CD4-positive, alpha-beta memory T cell (primary cell): Measurements from ENCODE around the gene RXRG. TPM values are rescaled to one million over a fixed set of nuclear protein-coding genes. Genes with fewer than 3 reads are reported as not detected.

Experiments
- CTCF ChIA-PET: fragments of 350-600 bp; sonication (Branson Sonifier 250); formaldehyde crosslinking; loops from one replicate; lab custom pipeline; 2021; ENCODE audit warnings: inconsistent platforms; ENCODE audit not compliant: partially characterized antibody; lab: Charles Lee
- POLR2A ChIA-PET: fragments of 350-600 bp; sonication (Branson Sonifier 250); formaldehyde crosslinking; loops from one replicate; lab custom pipeline; 2021; ENCODE audit not compliant: partially characterized antibody; lab: Charles Lee
- DNase-seq, 5 donors: peaks; one replicate each; pipeline versions ENCODE4 v3.0.0 to v3.0.0-alpha.2; 2020 to 2022; ENCODE audit warnings: mixed read lengths in 1 of 5
- H3K27ac ChIP-seq: one replicate; pipeline ENCODE4 v1.7.0; 2013; ENCODE audit warnings: low read depth, low read length
- H3K27me3 ChIP-seq: 2 replicates; pipeline ENCODE4 v1.7.0; 2013; ENCODE audit warnings: mild to moderate bottlenecking, low read length, moderate library complexity; ENCODE audit not compliant: insufficient read depth
- H3K36me3 ChIP-seq: 2 replicates; pipeline ENCODE4 v1.7.0; 2013; ENCODE audit warnings: mild to moderate bottlenecking, low read length, moderate library complexity; ENCODE audit not compliant: insufficient read depth
- H3K4me1 ChIP-seq: 2 replicates; pipeline ENCODE4 v1.7.0; 2013; ENCODE audit warnings: mild to moderate bottlenecking, low read length, moderate library complexity; ENCODE audit not compliant: insufficient read depth
- H3K4me3 ChIP-seq, 2 donors: one replicate each; pipeline ENCODE4 v1.7.0; 2013; ENCODE audit warnings: low read length in 2 of 2, mild to moderate bottlenecking in 1 of 2
- H3K9me3 ChIP-seq, 2 donors: one replicate each; pipeline ENCODE4 v1.7.0; 2013; ENCODE audit warnings: low read length in 2 of 2, control low read depth in 1 of 2; ENCODE audit not compliant: control insufficient read depth in 1 of 2
- H3K27ac Mint-ChIP-seq, 7 donors: one replicate each; pipeline ENCODE4 v1.8.0; 2020 to 2021; ENCODE audit warnings: mixed read lengths in 7 of 7, mild to moderate bottlenecking in 6 of 7, inconsistent platforms in 3 of 7, moderate library complexity in 3 of 7
- H3K27me3 Mint-ChIP-seq, 2 donors: one replicate each; pipeline ENCODE4 v1.8.0; 2020 to 2021; ENCODE audit warnings: mixed read lengths in 2 of 2
- H3K36me3 Mint-ChIP-seq, 2 donors: one replicate each; pipeline ENCODE4 v1.8.0; 2020 to 2021; ENCODE audit warnings: mixed read lengths in 2 of 2, inconsistent platforms in 1 of 2, mild to moderate bottlenecking in 1 of 2
- H3K4me1 Mint-ChIP-seq, 4 donors: one replicate each; pipeline ENCODE4 v1.8.0; 2020 to 2021; ENCODE audit warnings: mixed read lengths in 4 of 4, mild to moderate bottlenecking in 1 of 4
- H3K4me3 Mint-ChIP-seq, 8 donors: one replicate each; pipeline ENCODE4 v1.8.0; 2020 to 2021; ENCODE audit warnings: mixed read lengths in 8 of 8, mild to moderate bottlenecking in 7 of 8, moderate library complexity in 6 of 8, inconsistent platforms in 3 of 8
- H3K9me3 Mint-ChIP-seq, 8 donors: one replicate each; pipeline ENCODE4 v1.8.0; 2020 to 2021; ENCODE audit warnings: mixed read lengths in 8 of 8, mild to moderate bottlenecking in 5 of 8, inconsistent platforms in 3 of 8, moderate library complexity in 1 of 8
- intact Hi-C: fragments of 100-400 bp; cut with micrococcal nuclease; formaldehyde crosslinking; loops from one replicate; pipeline ENCODE4 v1.15.1; 2023
- polyA plus RNA-seq, 2 donors: library from polyadenylated mRNA; unstranded; fragments of 300-500 nt; fragmentation: Illumina TruSeq; gene quantifications; one replicate each; pipeline ENCODE4 v1.2.3, GENCODE V29; 2021
- total RNA-seq, 2 experiments: library from RNA; stranded (reverse); gene quantifications; one replicate each; pipeline ENCODE4 v1.2.3, GENCODE V29; 2021

The RXRG gene
- total and polyA plus RNA-seq, 4 experiments from 2014 or later, result not detected

DNA sequence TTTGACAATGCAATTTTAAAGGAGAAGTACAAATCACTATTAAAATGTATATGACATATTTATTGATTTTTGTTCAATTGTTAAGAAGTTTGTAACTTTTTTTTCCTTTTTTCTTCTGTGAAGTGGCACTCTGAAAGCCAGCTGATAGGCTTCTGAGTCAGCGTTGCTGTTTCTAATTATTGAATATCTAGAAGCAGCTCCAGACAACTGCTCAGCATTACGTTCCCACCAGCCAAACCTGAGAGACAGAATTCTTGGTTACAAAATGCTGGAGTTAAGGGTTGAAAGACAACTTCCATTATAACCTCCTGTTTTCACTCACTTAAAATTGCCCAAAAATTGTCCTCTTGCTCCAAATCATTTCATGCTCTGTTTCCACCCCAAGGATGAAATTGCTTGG lies 57.0 kb downstream of the RXRG start:
- intact Hi-C loops, result no loop called here
- no peaks in the 10 kb centered on the region for H3K9me3 ChIP-seq
- H3K27ac ChIP-seq, result no peak overlapping the region
- Mint-ChIP-seq H3K4me1 (peaks cover 4 to 8% (median 6%) of the 10 kb centered on the region in 4 donors), H3K9me3 (peaks cover 0 to under 1% (median 0%) of the 10 kb centered on the region in 8 donors), H3K27me3 (peaks cover 43 to 51% of the 10 kb centered on the region in 2 donors), H3K4me3 (no peak overlapping the region), H3K36me3 (peaks cover 0 to under 1% of the 10 kb centered on the region in 2 donors), H3K27ac (no peak overlapping the region)
- peaks cover 34% of the 10 kb centered on the region for H3K27me3 ChIP-seq
- H3K36me3 ChIP-seq, result no peaks in the 10 kb centered on the region
- H3K4me3 ChIP-seq, result no peak overlapping the region
- DNase-seq, result no peak
- peaks cover 8% of the 10 kb centered on the region for H3K4me1 ChIP-seq
- CTCF ChIA-PET, result interaction anchor here (0.9 to 3.5 kb wide), 7 partner anchors 13 to 214 kb away, joined by 3 to 30 read pairs (median 3); no protein-coding TSS in a partner anchor
- POLR2A ChIA-PET, result no interaction called here

DNA sequence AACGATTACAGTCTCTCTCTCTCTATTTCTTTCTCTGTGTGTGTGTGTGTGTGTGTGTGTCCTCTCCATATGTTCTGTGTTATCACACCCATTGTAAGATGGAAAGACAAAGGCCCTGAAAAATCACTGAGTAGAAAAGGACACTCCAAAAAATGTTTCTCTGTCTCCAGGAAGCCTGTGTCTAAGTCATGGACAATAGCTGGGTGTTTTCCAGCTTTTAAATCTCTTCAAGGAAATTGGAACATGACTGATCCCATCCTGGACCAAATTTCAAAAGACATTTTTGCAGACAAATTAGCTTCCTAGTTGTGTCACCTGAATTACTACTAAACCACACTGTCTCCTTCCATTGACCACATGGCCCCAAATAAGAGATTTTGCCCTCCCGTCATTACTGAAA lies 57.4 kb downstream of the RXRG start:
- no peaks in the 10 kb centered on the region for H3K36me3 Mint-ChIP-seq
- intact Hi-C loops, result no loop called here
- H3K36me3 ChIP-seq, result no peaks in the 10 kb centered on the region
- H3K9me3 ChIP-seq, result no peaks in the 10 kb centered on the region
- POLR2A ChIA-PET, result no interaction called here
- H3K27ac ChIP-seq, result no peak overlapping the region
- CTCF ChIA-PET, result interaction anchor here (0.9 to 3.5 kb wide), 5 partner anchors 13 to 209 kb away, joined by 3 to 30 read pairs (median 3); no protein-coding TSS in a partner anchor
- H3K4me3 ChIP-seq, result no peak overlapping the region
- H3K27me3 Mint-ChIP-seq, result peaks cover 40 to 49% of the 10 kb centered on the region in 2 donors
- no peak overlapping the region for H3K27ac Mint-ChIP-seq
- no peaks in the 10 kb centered on the region for H3K9me3 Mint-ChIP-seq
- H3K4me1 ChIP-seq, result peaks cover 4% of the 10 kb centered on the region
- no peak for DNase-seq
- H3K4me3 Mint-ChIP-seq, result no peak overlapping the region
- H3K4me1 Mint-ChIP-seq, result peaks cover 0 to 3% (median 2%) of the 10 kb centered on the region in 4 donors
- peaks cover 34% of the 10 kb centered on the region for H3K27me3 ChIP-seq

GRCh38 chr1:165383599-165384405 lies 61.1 kb downstream of the RXRG start:
- CTCF ChIA-PET, result interaction anchor here (1.2 to 6.0 kb wide), 2 partner anchors 9 to 15 kb away, joined by 6 to 74 read pairs; no protein-coding TSS in a partner anchor
- Mint-ChIP-seq H3K27ac (peak overlapping the region in 1 of 7 donors; percentile 53), H3K4me1 (no peaks in the 10 kb centered on the region), H3K9me3 (no peaks in the 10 kb centered on the region), H3K4me3 (no peak overlapping the region), H3K27me3 (peaks cover 22 to 30% of the 10 kb centered on the region in 2 donors), H3K36me3 (no peaks in the 10 kb centered on the region)
- intact Hi-C loops, result no loop called here
- H3K36me3 ChIP-seq, result no peaks in the 10 kb centered on the region
- H3K27me3 ChIP-seq, result peaks cover 11% of the 10 kb centered on the region
- H3K4me1 ChIP-seq, result no peaks in the 10 kb centered on the region
- no peak overlapping the region for H3K27ac ChIP-seq
- POLR2A ChIA-PET, result no interaction called here
- no peaks in the 10 kb centered on the region for H3K9me3 ChIP-seq
- no peak overlapping the region for H3K4me3 ChIP-seq
- no peak for DNase-seq

DNA sequence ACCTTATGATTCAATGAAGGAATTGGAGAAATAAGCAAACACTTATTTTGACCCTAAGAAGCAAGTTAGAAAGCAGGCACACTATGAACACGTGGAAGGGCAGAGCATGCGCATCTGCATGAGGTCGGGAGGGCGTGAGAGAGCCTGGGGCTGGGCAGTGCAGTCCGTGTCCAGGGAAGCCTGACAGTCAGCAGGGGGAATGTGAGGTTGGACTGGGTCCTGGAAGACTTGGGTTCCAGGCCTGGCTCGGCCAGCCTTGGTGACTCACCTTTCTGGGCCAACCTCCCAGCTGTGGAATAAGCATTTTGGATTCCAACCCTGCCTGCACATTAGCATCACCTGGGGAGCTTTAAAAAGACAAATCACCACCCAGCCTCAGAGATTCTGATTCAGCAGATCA lies 61.9 kb downstream of the RXRG start:
- Histone ChIP-seq H3K4me1 (no peaks in the 10 kb centered on the region), H3K27ac (no peak overlapping the region), H3K9me3 (no peaks in the 10 kb centered on the region), H3K36me3 (no peaks in the 10 kb centered on the region), H3K4me3 (no peak overlapping the region), H3K27me3 (peaks cover 4% of the 10 kb centered on the region)
- ChIA-PET CTCF (interaction anchor here (1.6 to 6.0 kb wide), 3 partner anchors 10 to 210 kb away, joined by 4 to 74 read pairs (median 4); no protein-coding TSS in a partner anchor), POLR2A (no interaction called here)
- Mint-ChIP-seq H3K4me3 (no peak overlapping the region), H3K36me3 (no peaks in the 10 kb centered on the region), H3K27me3 (peaks cover 16 to 30% of the 10 kb centered on the region in 2 donors), H3K4me1 (no peaks in the 10 kb centered on the region), H3K27ac (no peak overlapping the region), H3K9me3 (no peaks in the 10 kb centered on the region)
- intact Hi-C loops, result no loop called here
- DNase-seq, result no peak

DNA sequence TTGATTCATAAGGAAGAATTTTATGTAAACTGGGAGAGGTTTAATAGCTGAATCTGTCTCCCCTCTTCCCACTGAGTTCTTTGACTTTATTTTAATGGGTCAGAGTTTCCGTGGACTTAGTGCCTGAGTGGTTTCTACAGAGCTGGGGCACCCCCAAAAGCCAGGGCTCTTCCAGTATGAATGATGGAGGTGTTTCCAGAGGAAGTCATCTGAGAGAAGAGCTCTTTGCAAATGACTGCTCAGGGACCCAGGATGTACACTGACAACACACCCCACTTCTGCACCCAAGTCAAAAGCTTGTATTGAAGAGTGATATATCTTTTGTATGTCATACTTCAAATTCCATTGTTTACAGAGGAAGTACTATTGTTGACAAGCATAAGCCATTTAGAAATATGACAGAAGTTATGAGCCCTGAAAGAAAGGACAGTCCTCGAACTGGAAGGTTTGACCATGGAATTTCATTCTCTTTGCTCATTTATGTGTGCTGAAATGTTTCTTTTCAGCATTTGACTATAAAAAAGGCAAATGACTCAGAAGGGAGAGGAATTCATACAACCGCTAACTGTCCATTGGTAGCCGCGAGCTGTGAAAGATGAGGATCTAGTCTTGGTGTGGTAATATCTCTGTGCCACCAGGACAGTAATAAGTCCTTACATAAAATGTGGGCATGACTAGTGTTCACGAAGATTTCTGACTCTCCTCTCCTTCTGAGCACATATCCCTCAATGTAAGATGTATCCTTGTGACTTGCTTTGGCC lies 63.0 kb downstream of the RXRG start:
- H3K4me1 Mint-ChIP-seq, result peaks cover 3 to 4% (median 4%) of the 10 kb centered on the region in 4 donors
- ChIA-PET POLR2A (no interaction called here), CTCF (interaction anchor here (1.6 to 6.0 kb wide), 3 partner anchors 11 to 211 kb away, joined by 4 to 74 read pairs (median 4); no protein-coding TSS in a partner anchor)
- no peak overlapping the region for H3K4me3 Mint-ChIP-seq
- no peaks in the 10 kb centered on the region for H3K36me3 Mint-ChIP-seq
- DNase-seq, result no peak
- no peak overlapping the region for H3K27ac Mint-ChIP-seq
- no peaks in the 10 kb centered on the region for H3K9me3 Mint-ChIP-seq
- peaks cover 15 to 28% of the 10 kb centered on the region in 2 donors for H3K27me3 Mint-ChIP-seq
- no peak overlapping the region for H3K27ac ChIP-seq
- no peak overlapping the region for H3K4me3 ChIP-seq
- no peaks in the 10 kb centered on the region for H3K9me3 ChIP-seq
- no peaks in the 10 kb centered on the region for H3K36me3 ChIP-seq
- intact Hi-C loops, result no loop called here
- peaks cover 2% of the 10 kb centered on the region for H3K4me1 ChIP-seq
- peaks cover 4% of the 10 kb centered on the region for H3K27me3 ChIP-seq

DNA sequence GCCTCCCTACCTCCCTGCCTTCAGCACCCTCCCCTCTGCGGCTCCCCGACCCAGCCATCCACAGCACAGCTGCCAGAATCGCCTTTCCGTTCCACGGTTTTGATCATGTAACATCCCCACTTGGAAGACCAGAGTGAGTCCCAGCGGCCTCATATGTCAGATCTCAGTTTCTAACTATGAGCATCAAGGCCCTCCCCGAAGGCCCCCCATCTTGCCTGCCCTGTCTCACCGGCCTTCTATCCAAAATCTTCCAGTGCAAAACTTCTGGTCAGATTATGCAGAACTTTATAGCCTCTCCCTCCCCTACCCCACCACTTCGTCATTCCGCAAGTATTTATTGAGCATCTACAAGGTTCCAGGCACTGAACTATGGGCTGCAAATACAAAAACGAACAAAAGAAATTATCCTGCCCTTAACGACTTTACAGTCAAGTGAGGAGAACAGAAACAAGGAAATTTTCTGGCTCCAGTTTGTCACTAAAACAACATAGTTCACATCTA lies 68.1 kb downstream of the RXRG start:
- H3K27ac Mint-ChIP-seq, result peak overlapping the region in 1 of 7 donors; percentile 71
- POLR2A ChIA-PET, result no interaction called here
- Histone ChIP-seq H3K36me3 (no peaks in the 10 kb centered on the region), H3K9me3 (no peaks in the 10 kb centered on the region), H3K4me1 (peaks cover 18% of the 10 kb centered on the region), H3K4me3 (no peak overlapping the region), H3K27me3 (peaks cover 26% of the 10 kb centered on the region), H3K27ac (no peak overlapping the region)
- H3K9me3 Mint-ChIP-seq, result no peaks in the 10 kb centered on the region
- peaks cover 45 to 52% of the 10 kb centered on the region in 2 donors for H3K27me3 Mint-ChIP-seq
- CTCF ChIA-PET, result interaction anchor here (2.0 to 4.0 kb wide), 4 partner anchors 9 to 218 kb away, joined by 4 to 39 read pairs (median 11); no protein-coding TSS in a partner anchor
- peak overlapping the region; percentile 75 to 88 (median 80) for H3K4me3 Mint-ChIP-seq
- intact Hi-C loops, result no loop called here
- DNase-seq, result no peak
- peaks cover 16 to 26% (median 17%) of the 10 kb centered on the region in 4 donors for H3K4me1 Mint-ChIP-seq
- H3K36me3 Mint-ChIP-seq, result no peaks in the 10 kb centered on the region
